Activated naive CD4-positive, alpha-beta T cell treated with anti-CD3 and anti-CD28 coated beads, Interleukin-2, amount 50 U/mL, for 16 hours (primary cell): Measurements from ENCODE around the gene NLRP2B.
"Not testable (repeated sequence)": the region's sequence is repeated elsewhere in the genome, so short reads cannot be mapped to it uniquely, and the experiment has no call there.

Source experiments
- DNase-seq: peaks from one replicate; pipeline ENCODE4 v3.0.0-alpha.2; 2020

The NLRP2B gene

GRCh38 chrX:57680160-57680559 lies at the start of gene NLRP2B:
TSS of gene NLRP2B (minus strand) at chrX:57680260.
- DNase-seq, result no peak

GRCh38 chrX:57725995-57726394 lies 45.9 kb upstream of the NLRP2B start:
- DNase-seq, result not testable (repeated sequence)

DNA sequence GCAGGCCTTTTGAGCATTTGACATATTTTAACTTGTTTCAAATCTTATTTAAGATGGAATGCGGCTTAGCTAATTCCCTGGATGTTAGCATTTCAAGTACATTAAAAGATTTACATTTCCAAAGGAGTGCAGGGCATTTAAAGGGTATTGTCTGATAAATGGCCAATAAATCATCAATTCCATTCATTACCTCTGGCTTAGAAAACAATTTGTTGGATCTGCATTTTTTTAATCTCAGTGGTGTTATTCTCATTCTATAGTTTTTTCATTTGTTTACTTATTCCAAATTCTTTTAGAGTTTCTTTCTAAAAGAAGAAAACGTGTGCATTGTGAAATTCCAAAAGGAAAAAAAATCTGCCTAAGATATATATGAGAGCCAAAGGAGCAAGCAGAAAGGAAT lies 1.3 kb upstream of the NLRP2B start:
- DNase-seq, result no peak

- no peak for DNase-seq
Observed at GRCh38 chrX:57678686-57679428, 1.2 kb downstream of the NLRP2B start.

GRCh38 chrX:57677132-57677858 lies 2.8 kb downstream of the NLRP2B start:
- DNase-seq, result no peak

DNA sequence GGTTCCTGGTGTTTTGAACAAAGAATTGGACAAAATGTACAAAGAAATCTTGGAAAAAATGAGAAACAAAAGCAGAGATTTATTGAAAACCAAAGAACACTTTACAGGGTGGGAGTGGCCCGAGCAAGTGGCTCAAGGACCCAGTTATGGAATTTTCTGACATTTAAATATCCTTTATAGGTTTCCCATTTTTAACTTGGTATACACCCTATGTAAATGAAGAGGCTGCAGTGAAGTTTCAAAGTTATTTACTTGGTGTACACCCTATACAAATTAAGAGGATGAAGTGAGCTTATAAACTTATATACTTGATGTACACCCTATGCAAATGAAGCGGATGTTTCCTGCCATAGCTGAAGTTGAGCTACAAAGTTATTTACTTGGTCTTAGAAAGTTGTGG lies 4.7 kb downstream of the NLRP2B start:
- DNase-seq, result no peak

GRCh38 chrX:57674861-57675260 lies 5.2 kb downstream of the NLRP2B start:
- no peak for DNase-seq

GRCh38 chrX:57669961-57670360 lies 10.1 kb downstream of the NLRP2B start:
- no peak for DNase-seq

GRCh38 chrX:57667010-57667409 lies 13.1 kb downstream of the NLRP2B start:
- DNase-seq, result no peak

- no peak for DNase-seq
Observed at GRCh38 chrX:57655065-57655464, 25.0 kb downstream of the NLRP2B start.

DNA sequence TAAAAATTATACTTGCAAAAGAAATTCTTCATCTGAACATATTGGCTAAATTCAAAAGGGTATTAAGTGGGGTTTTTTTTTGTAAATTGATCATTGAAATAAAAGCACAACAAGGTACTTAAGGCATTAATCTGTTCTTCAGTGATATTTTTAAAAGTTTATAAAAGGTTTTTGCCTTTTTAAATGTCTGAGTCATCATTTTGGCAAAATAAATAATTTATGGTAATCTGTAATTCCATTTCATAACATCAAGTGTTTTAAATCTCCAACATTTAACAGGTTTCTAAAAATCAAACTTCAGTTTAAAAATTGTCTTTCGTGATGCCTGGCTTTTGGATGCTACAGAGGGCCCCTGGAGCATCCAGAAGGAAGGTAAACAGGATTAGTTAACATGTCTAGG lies 27.4 kb downstream of the NLRP2B start:
- DNase-seq, result no peak

DNA sequence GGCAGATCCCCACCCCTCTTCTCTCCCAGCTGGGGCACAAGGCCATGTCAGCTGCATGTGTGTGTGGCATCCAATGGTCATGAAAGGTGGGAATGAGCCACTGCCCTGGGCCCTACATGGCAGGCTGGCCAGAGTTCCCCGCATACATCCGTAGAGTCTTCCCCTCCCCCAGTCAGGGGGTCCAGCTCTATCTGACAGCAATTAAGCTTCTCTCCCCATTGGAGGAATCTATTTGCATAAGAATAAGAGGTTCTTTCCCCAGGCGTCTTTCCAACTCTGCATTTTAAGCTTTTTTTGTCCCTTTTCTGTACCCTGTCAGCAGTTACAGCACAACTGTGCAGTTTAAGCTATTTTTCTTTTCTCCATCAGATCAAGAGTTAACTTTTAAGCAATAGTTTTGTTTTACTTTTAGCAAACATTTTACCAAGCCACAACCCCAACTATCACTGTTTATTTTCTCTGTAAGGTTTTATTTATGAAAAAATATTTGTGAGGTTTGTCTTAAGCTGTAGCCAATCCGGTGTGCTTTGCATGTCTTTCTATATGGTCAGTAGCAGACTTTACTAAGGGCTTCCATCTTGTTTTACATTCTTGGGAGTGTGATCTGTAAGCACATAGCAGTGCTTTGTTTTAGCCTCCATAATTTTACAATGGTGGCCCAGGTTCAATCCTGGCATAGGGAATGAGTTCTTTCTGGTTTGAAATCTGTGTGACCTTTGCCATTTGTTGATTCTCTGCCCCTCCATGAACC lies 28.7 kb downstream of the NLRP2B start:
- no peak for DNase-seq

DNA sequence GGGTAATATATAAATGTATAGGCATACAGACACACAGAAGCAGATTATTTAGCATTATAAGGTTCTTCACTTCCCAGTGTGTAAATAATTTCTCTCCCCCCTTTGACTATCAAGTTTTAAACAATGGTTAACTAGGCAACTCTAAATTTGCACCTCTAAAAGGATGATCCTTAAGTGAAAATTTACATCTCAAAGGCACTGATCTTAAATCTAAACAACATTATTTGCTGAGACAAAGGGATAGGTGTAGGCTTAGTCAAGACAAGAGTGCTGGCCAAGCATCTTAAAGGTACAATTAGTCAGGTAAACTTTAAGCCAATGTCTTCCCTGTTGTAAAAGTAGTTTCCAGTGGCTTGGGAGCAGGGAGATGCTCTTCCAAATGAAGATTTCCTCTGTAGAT lies 33.0 kb downstream of the NLRP2B start:
- DNase-seq, result no peak

GRCh38 chrX:57643698-57644097 lies 36.4 kb downstream of the NLRP2B start:
- DNase-seq, result no peak

DNA sequence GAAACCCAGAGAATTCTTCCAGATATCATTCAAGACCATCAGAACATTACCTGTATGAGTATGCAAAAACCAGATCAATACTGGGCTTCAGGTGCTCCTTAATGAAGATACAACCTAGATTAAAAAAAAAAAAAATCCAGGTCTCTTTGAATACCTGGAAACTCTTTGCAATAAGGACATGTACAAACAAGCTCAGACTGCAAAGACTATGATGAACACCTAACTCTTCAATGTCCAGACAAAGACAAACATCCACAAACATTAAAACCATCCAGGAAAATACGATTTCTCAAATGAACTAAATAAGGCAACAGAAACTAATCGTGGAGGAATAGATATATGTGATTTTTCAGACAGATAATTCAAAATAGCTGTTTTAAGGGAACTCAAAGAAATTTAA lies 38.7 kb downstream of the NLRP2B start:
- no peak for DNase-seq

DNA sequence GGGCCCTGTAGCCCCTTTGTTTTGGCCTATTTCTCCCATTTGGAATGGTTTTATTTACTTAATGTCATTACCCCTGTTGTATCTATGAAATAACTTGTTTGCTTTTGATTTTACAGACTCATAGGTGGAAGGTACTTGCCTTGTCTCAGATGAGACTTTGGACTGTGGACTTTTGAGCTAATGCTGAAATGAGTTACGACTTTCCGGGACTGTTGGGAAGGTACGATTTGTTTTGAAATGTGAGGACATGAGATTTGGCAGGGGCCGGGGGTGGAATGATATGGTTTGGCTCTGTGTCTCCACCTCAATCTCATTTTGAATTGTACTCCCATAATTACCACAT lies 39.4 kb downstream of the NLRP2B start:
- DNase-seq, result no peak

DNA sequence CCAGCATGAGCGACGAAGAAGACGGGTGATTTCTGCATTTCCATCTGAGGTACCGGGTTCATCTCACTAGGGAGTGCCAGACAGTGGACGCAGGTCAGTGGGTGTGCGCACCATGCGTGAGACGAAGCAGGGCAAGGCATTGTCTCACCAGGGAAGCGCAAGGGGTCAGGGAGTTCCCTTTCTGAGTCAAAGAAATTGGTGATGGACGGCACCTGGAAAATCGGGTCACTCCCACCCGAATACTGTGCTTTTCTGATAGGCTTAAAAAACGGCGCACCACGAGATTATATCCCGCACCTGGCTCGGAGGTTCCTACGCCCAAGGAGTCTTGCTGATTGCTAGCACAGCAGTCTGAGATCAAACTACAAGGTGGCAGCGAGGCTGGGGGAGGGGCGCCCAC lies 50.6 kb downstream of the NLRP2B start:
- DNase-seq, result not testable (repeated sequence)
